Uterus (tissue), 2 donors: Measurements from ENCODE around the gene WASF2.

Experiments used
- POLR2A ChIP-seq, 2 donors: fragments of 450-650 bp; IDR thresholded peaks; one replicate each; pipeline ENCODE4 v1.6.1; 2016; ENCODE audit warnings: antibody characterized with exemption in 2 of 2, mild to moderate bottlenecking in 1 of 2, moderate library complexity in 1 of 2
- TF ChIP-seq, protein P1 (sequence below), 4 experiments: fragments of 200-600 bp in 2 of 4; fragments of 450-650 bp in 2 of 4; sonication (generic) in 2 of 4; IDR thresholded peaks; one replicate each; pipeline ENCODE4 v1.5.1; 2016 to 2019; ENCODE audit warnings: antibody characterized with exemption in 4 of 4, mild to moderate bottlenecking in 2 of 4, moderate library complexity in 1 of 4

DNA sequence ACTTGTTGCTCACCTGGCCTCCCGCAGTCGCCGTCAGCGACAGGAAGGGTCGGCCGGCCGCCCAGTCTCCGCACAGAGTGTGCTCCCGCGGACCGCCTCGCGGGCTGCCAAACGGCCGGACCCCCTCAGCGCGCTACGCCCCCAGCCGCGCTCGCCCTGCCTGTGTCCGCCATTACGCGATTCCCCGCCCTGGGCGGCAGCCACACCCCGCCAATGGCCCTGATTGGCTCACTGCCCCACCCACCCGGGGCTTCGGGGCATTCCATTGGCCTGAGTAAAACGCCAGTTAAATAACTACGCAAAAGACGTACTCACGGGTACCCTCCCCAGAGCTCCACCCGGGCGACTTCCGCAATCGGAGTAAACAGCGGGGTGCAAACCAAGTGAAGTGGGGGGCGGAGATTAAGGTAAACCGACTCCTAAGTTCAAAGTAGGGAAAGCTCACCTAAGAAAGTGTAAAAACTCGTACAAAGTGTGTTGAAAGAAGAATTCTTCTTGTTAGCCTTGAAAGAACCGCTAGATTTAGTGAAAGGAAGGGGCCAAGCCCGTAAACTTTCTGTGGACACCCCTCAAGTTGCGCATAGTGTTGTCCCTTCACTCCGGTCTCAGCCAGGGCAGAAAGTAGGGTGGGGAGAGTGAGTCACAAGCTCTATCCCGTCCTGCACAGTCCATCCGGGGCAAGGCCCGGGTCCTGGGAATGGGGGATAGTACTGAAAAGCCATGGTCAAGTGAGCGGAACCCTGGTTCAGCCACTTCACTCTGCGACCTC is at the start of gene WASF2:
- TF ChIP-seq, protein P1, sequence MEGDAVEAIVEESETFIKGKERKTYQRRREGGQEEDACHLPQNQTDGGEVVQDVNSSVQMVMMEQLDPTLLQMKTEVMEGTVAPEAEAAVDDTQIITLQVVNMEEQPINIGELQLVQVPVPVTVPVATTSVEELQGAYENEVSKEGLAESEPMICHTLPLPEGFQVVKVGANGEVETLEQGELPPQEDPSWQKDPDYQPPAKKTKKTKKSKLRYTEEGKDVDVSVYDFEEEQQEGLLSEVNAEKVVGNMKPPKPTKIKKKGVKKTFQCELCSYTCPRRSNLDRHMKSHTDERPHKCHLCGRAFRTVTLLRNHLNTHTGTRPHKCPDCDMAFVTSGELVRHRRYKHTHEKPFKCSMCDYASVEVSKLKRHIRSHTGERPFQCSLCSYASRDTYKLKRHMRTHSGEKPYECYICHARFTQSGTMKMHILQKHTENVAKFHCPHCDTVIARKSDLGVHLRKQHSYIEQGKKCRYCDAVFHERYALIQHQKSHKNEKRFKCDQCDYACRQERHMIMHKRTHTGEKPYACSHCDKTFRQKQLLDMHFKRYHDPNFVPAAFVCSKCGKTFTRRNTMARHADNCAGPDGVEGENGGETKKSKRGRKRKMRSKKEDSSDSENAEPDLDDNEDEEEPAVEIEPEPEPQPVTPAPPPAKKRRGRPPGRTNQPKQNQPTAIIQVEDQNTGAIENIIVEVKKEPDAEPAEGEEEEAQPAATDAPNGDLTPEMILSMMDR (IDR thresholded peaks at IDR 0.05), result peak in 2 of 4 experiments; percentile 9 to 19
- TF ChIP-seq POLR2A (IDR thresholded peaks at IDR 0.05), result peak; percentile 97
